WTC11 (cell line): Measurements from ENCODE around the gene SLCO4A1.

ENCODE experiments used
- CBFB ChIP-seq: sonication (generic); formaldehyde crosslinking; IDR thresholded peaks from 2 replicates; pipeline ENCODE4 v1.8.1; 2022; ENCODE audit warnings: mild to moderate bottlenecking, low read depth, missing genetic modification reagents
- CTCF ChIP-seq: fragments of 200-600 bp; IDR thresholded peaks from 2 replicates; pipeline ENCODE4 v1.8.0; 2022; ENCODE audit warnings: antibody characterized with exemption
- PRRX2 ChIP-seq: fragments of 250-450 bp; sonication (Bioruptor Pico); IDR thresholded peaks from 2 replicates; pipeline ENCODE4 v1.8.0; 2021; ENCODE audit warnings: mild to moderate bottlenecking
- USF2 ChIP-seq: sonication (generic); formaldehyde crosslinking; IDR thresholded peaks from 2 replicates; pipeline ENCODE4 v1.8.1; 2023; ENCODE audit warnings: mild to moderate bottlenecking, missing genetic modification reagents, moderate library complexity
- TF ChIP-seq, protein P1 (sequence below): sonication (generic); formaldehyde crosslinking; IDR thresholded peaks from 2 replicates; pipeline ENCODE4 v1.8.0; 2022; ENCODE audit warnings: mild to moderate bottlenecking, missing genetic modification reagents

DNA sequence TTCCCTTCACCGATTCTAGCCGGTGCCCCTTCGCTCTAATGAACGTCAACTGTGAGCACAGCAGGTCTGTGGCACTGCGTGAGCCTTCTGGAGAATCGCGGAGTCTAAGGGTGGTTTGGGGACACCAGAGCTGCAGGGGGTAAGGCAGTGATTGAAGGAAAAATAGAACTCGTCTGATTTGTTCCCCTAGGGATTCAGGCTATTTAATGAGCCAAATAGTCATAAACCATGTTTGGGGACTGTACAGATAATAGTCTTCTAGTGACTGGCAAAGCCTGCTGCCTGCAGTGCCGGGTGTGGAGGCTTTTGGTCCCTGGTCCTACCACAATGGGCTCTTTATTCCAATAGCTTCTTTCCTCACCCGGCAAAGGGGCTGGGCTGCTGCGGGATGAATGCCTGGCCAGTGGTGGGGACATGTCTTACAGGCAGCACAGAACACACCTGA lies 55.2 kb downstream of the SLCO4A1 start:
- TF ChIP-seq CTCF = no peak
- TF ChIP-seq USF2 (CRISPR knock-in tag) = no peak
- no peak for TF ChIP-seq PRRX2 (CRISPR knock-in tag)
- TF ChIP-seq, protein P1, sequence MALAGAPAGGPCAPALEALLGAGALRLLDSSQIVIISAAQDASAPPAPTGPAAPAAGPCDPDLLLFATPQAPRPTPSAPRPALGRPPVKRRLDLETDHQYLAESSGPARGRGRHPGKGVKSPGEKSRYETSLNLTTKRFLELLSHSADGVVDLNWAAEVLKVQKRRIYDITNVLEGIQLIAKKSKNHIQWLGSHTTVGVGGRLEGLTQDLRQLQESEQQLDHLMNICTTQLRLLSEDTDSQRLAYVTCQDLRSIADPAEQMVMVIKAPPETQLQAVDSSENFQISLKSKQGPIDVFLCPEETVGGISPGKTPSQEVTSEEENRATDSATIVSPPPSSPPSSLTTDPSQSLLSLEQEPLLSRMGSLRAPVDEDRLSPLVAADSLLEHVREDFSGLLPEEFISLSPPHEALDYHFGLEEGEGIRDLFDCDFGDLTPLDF (CRISPR knock-in tag) = no peak
- no peak for TF ChIP-seq CBFB (CRISPR knock-in tag)
